ENCODE measurements around the gene GABBR2.

GRCh38 chr9:98743329-98743728 lies 34.6 kb upstream of the GABBR2 start:
- TF ChIP-seq CTCF (IDR thresholded peaks at IDR 0.05) (no peak), POLR2A (IDR thresholded peaks at IDR 0.05) (no peak)
